A549 treated with GW870086 at 1 μM for 4 hours (cell line): ENCODE measurements around the gene CLMN. TPM values are rescaled to one million over a fixed set of nuclear protein-coding genes. Genes with fewer than 3 reads are reported as not detected.

ENCODE experiments used
- total RNA-seq: library from RNA; stranded (reverse); fragments of 200-300 nt; extraction: Qiagen RNA extraction; gene quantifications from 5 replicates; pipeline ENCODE4 v1.2.3, GENCODE V29; 2022; ENCODE audit warnings: low read depth

Gene CLMN, protein sequence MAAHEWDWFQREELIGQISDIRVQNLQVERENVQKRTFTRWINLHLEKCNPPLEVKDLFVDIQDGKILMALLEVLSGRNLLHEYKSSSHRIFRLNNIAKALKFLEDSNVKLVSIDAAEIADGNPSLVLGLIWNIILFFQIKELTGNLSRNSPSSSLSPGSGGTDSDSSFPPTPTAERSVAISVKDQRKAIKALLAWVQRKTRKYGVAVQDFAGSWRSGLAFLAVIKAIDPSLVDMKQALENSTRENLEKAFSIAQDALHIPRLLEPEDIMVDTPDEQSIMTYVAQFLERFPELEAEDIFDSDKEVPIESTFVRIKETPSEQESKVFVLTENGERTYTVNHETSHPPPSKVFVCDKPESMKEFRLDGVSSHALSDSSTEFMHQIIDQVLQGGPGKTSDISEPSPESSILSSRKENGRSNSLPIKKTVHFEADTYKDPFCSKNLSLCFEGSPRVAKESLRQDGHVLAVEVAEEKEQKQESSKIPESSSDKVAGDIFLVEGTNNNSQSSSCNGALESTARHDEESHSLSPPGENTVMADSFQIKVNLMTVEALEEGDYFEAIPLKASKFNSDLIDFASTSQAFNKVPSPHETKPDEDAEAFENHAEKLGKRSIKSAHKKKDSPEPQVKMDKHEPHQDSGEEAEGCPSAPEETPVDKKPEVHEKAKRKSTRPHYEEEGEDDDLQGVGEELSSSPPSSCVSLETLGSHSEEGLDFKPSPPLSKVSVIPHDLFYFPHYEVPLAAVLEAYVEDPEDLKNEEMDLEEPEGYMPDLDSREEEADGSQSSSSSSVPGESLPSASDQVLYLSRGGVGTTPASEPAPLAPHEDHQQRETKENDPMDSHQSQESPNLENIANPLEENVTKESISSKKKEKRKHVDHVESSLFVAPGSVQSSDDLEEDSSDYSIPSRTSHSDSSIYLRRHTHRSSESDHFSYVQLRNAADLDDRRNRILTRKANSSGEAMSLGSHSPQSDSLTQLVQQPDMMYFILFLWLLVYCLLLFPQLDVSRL
- total RNA-seq, result 4.7 to 7.2 TPM (median 6.6 TPM) in 5 replicates

DNA sequence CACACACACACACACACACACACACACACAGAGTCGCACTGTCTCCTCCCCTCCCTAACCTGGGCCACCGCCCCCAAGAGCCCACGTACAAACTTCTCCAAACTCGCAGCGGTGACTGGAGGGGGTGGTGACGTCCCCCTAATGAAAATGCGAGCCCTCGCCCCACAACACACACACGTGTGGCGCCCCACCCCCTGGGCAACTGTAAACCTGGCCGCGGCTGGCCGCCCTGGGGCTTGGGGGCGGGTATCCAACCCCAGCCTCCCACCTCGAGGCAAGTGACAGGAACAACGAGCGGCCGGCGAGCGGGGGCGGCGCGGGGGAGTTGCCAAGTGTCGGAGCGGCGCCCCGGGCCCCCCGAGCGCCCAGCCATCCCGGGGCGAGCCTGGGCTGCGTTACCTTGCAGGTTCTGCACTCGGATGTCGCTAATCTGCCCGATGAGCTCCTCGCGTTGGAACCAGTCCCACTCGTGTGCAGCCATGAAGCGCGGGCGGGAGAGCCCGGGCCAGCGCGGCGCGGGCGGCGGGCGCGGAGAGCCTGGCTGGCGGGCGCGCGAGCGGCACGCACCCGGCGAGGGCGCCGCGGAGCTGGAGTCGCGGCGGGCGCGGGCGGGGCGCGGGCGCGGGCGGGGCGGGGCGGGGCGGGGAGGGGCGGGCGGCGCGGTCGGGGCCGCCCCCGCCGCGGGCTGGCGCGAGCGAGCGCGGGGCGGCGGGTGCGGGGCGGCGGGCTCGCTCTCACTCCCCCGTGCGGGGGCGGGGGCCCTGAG lies at the start of gene CLMN:
Gene CLMN (minus strand): TSS at position 597 of the 766 bp plus-strand sequence. CDS start 116 bp downstream, at position 481.

DNA sequence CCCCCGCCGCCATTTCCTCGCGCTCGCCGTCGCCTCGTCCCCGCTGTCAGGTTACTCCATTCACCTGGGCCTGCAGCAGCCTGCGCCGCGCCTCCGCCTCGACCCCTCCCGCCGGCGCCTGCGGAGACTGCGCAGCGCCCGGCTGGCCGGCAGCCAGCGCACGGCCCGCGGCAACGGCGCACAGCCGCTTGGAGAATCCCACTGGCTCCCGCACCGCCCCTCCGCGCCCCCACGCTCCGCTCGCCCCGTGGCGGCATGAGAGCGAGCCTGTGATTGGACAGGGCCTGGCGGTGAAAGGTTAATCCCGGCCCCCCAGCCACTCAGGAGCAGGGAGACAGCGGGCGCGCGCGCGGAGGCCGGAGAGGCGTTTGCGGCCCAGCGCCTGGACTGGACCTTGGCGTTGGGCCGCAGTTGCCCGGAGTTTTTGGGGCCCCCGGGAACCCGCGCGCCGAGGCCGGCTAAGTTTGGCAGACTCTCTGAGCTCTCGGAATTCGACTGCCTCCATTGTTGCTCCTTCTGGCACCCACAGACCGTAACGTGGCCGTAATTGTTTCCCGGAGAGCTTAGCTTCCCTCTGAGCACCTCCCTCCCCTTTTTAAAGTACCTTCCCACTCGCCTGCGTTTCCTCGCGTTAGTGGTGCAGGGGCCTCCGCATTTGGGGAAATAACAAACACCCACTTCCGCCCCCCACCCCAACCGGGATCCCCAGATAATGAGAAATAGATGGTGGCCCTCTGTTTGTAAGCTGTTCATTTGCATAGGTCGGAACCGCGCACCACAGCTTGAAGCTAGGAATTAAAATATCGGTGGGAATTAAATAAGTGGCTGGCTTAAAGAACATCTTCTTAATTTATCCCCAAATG lies 162.2 kb downstream of the CLMN start, which contains the start of gene DICER1:
Gene DICER1 (minus strand): TSS at position 203 of the 863 bp plus-strand sequence. CDS start 24,071 bp downstream, outside the sequence.

Other genes with a start within 250 kb of the CLMN start
- 20.3 to 23.4 TPM (median 20.5 TPM) in 5 replicates for gene DICER1, start 162.4 kb downstream of the CLMN start, total RNA-seq
- 0.25 to 1.0 TPM (median 0.71 TPM) in 5 replicates for gene SYNE3, start 196.7 kb upstream of the CLMN start, total RNA-seq
- gene GLRX5, start 215.1 kb upstream of the CLMN start, total RNA-seq, result 48.3 to 76.6 TPM (median 69.8 TPM) in 5 replicates